Activated naive CD8-positive, alpha-beta T cell (primary cell): ENCODE measurements around the gene UNK.

ENCODE experiments used
- H3K27ac Mint-ChIP-seq: one replicate; pipeline ENCODE4 v1.8.0; 2021; ENCODE audit warnings: mixed read lengths
- H3K27me3 Mint-ChIP-seq: one replicate; pipeline ENCODE4 v1.8.0; 2021; ENCODE audit warnings: mixed read lengths
- H3K36me3 Mint-ChIP-seq: one replicate; pipeline ENCODE4 v1.8.0; 2021; ENCODE audit warnings: mixed read lengths
- H3K4me1 Mint-ChIP-seq: one replicate; pipeline ENCODE4 v1.8.0; 2021; ENCODE audit warnings: low read depth, mixed read lengths
- H3K4me3 Mint-ChIP-seq: one replicate; pipeline ENCODE4 v1.8.0; 2021; ENCODE audit warnings: mild to moderate bottlenecking, mixed read lengths
- H3K9me3 Mint-ChIP-seq: one replicate; pipeline ENCODE4 v1.8.0; 2021; ENCODE audit warnings: low read depth, mixed read lengths

UNK gene

DNA sequence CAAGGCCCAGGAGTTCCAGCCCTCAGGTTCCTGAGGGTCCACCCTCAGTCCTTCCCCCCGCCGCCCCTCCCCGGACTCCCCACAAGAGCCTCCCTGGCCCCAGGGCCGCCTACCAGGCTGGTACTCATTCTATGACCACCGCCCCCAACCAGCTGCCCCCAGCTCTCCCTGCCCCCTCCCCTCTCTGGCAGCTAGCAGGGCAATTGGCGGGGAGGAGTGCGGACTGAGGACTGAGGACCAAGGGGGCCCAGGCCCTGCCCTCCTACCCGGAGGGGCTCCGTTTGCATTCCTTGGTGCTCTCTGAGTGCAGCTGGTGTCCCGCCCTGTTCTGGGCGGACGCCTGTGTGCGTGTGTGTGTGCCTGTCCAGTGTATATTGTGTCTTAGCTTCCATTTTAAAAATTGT is 40.5 kb downstream of the UNK start:
- H3K27me3 Mint-ChIP-seq = no peaks in the 10 kb centered on the region
- H3K27ac Mint-ChIP-seq = peak overlapping the region; percentile 30
- peaks cover 30% of the 10 kb centered on the region for H3K4me1 Mint-ChIP-seq
- no peaks in the 10 kb centered on the region for H3K9me3 Mint-ChIP-seq
- H3K4me3 Mint-ChIP-seq = no peak overlapping the region
- no peaks in the 10 kb centered on the region for H3K36me3 Mint-ChIP-seq

DNA sequence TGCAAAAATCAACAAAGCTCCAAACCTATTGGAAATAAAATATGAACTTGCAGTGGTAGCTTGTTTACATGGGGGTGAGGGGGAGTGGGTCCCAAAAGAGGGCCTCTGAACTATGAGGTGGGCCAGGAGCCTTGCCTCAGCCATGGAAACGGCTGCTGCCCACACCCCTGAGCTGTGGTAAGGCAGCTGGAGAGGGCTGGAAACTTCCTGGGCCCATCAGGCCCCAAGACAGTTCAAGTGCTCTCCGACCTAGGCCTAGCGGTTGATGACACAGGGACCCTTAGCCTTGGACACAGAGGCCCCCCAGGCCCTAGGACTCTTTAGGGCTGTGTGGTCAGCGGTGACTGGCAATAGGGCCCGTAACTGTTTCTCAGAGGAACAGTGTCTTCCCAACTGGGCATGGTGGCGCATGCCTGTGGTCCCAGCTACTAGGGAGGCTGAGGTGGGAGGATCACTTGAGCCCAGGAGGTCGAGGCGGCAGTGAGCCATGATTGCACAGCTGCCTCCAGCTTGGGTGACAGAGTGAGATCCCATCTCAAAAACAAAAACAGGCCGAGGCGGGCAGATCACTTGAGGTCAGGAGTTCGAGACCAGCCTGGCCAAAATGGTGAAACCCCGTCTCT is 41.3 kb downstream of the UNK start:
- H3K36me3 Mint-ChIP-seq = no peaks in the 10 kb centered on the region

DNA sequence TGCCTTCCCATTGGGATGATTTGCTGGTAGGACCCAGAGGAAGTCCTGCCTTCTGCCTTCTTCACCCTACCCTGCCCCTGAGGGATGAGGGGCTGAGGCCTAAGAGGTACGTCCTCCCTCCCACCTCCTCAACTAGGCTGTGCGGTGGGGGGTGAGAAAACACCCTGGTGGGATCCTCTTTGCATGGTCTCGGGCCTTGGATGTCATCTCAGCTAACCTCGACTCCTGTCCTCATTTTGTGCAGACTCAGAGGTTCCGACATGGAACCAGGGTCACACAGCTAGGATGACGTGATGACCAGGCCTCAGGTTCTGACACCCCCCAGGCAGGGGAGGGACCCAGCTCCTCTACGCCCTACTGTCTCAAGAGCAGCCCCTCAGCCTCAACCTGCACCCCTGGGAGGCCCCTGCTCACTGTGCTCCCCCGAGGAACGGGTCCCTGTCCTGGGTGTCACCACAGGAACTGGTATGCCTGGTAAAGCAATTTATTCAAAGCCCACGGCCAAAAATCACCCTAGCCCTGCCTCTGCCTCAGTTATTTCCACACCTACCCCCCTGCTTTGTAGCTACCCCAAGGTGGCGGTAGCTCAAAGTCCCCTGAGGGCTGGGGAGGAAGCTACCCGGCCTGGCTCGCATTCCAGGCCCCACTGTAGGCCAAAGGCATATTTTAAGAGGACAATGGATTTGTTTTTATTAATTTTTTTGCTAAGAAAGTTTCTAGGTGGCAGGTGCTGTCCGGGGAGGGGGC is 42.1 kb downstream of the UNK start:
- peaks cover 23% of the 10 kb centered on the region for H3K4me1 Mint-ChIP-seq
- H3K36me3 Mint-ChIP-seq = no peaks in the 10 kb centered on the region
- no peak overlapping the region for H3K4me3 Mint-ChIP-seq
- H3K27me3 Mint-ChIP-seq = no peaks in the 10 kb centered on the region
- H3K27ac Mint-ChIP-seq = peak overlapping the region; percentile 64
- no peaks in the 10 kb centered on the region for H3K9me3 Mint-ChIP-seq

More for the DNA sequence above, 41.3 kb downstream of the UNK start:
- Mint-ChIP-seq H3K4me1 (peaks cover 30% of the 10 kb centered on the region), H3K4me3 (no peak overlapping the region), H3K27me3 (no peaks in the 10 kb centered on the region), H3K9me3 (no peaks in the 10 kb centered on the region), H3K27ac (no peak overlapping the region)

DNA sequence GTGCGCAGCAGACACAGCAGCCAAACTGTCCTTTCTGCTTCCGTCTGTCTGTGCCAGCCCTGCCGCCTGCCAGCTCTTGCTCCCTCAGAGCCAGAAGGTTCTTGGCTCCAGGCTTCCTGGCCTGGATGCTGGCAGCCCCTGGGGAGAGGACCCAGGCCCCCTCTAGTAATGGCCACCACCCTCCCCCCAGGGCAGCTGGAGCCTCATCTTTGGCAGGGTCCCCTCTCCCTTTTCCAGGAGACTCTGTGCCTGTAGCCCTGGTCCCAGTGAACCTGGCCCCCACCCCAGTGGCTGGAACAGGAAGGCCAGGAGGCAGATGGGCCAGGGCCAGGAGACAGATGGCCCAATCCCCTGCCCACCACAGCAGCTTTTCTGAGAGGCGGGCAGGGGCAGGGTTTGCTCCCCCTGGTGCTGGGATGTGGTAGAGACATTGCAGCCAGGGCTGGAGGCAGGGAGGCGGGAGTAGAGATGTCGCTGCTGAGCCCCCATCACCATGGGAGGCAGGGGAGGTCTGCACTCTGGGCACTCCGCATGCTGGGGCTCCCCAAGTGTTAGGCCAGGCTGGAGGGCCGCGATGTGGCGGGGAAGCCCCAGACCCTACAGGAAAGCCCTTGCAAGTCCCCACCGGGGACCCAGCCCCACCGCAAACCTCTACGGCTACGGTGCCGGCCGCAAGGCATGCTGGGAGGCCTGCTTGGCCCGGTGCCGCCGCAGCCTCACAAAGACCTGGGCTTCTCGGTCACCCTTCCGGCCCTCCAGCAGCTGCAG is 42.9 kb downstream of the UNK start:
- H3K36me3 Mint-ChIP-seq = no peaks in the 10 kb centered on the region

DNA sequence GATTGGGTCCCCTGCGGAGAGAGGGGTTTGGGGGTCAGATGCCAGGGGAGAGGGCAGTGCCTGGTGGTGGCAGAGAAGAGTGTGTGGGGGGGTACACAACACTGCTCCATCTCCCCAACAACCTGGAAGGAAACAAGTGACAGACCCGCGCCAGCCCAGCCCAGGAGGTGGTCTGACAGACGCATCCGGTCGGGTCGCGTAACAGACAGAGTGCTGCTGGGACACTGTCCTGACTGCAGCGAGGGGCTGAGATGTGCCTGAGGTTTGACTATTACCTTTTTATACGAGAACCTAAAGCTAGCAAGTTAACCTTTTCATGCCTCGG is 43.4 kb downstream of the UNK start:
- Mint-ChIP-seq H3K27me3 (no peaks in the 10 kb centered on the region), H3K27ac (peak overlapping the region; percentile 73), H3K36me3 (no peaks in the 10 kb centered on the region), H3K9me3 (no peaks in the 10 kb centered on the region), H3K4me1 (peaks cover 23% of the 10 kb centered on the region), H3K4me3 (no peak overlapping the region)

More for the DNA sequence above, 42.9 kb downstream of the UNK start:
- Mint-ChIP-seq H3K4me1 (peaks cover 22% of the 10 kb centered on the region), H3K4me3 (peak overlapping the region; percentile 40), H3K27ac (peak overlapping the region; percentile 73), H3K27me3 (no peaks in the 10 kb centered on the region), H3K9me3 (no peaks in the 10 kb centered on the region)

DNA sequence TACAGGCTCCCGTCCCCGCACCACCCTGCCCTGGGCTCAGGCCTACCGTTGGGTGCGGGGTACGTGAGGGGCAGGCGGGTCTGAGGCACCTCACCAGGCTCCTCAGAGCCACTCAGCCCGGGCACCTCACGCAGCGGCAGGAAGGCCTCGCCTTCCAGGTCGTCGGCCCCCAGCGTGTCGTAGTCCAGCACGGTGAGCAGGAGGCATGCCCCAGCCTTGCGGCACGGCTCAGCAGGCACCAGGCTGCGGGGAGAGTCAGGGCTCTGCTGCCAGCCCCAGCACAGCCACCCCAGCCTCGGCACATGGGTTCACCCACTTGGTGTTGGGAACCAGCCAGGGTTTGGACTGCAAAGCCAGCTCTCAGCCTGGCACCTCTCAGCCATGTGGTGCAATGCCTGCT is 44.1 kb downstream of the UNK start:
- no peaks in the 10 kb centered on the region for H3K9me3 Mint-ChIP-seq
- H3K36me3 Mint-ChIP-seq = no peaks in the 10 kb centered on the region
- H3K27me3 Mint-ChIP-seq = no peaks in the 10 kb centered on the region
- peaks cover 29% of the 10 kb centered on the region for H3K4me1 Mint-ChIP-seq
- H3K27ac Mint-ChIP-seq = no peak overlapping the region
- no peak overlapping the region for H3K4me3 Mint-ChIP-seq

DNA sequence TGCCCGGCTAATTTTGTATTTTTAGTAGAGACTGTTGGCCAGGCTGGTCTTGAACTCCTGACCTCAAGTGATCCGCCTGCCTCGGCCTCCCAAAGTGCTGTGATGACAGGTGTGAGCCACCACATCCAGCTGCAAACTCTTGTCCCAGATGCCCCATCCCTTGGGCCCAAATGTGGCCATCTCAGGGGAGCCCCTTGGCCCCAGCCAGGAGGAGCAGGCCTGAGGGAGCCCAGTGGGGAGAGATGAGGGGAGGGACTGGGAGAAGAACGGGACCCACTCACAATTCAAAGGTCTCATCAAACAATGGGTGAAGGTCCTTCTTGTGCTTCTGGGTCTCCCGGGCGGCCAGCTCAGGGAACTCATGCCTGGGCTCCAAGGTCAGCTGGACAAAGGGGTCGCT is 45.1 kb downstream of the UNK start:
- peaks cover 36% of the 10 kb centered on the region for H3K4me1 Mint-ChIP-seq
- no peaks in the 10 kb centered on the region for H3K9me3 Mint-ChIP-seq
- H3K36me3 Mint-ChIP-seq = no peaks in the 10 kb centered on the region
- no peaks in the 10 kb centered on the region for H3K27me3 Mint-ChIP-seq
- H3K27ac Mint-ChIP-seq = peak overlapping the region; percentile 41
- H3K4me3 Mint-ChIP-seq = no peak overlapping the region

DNA sequence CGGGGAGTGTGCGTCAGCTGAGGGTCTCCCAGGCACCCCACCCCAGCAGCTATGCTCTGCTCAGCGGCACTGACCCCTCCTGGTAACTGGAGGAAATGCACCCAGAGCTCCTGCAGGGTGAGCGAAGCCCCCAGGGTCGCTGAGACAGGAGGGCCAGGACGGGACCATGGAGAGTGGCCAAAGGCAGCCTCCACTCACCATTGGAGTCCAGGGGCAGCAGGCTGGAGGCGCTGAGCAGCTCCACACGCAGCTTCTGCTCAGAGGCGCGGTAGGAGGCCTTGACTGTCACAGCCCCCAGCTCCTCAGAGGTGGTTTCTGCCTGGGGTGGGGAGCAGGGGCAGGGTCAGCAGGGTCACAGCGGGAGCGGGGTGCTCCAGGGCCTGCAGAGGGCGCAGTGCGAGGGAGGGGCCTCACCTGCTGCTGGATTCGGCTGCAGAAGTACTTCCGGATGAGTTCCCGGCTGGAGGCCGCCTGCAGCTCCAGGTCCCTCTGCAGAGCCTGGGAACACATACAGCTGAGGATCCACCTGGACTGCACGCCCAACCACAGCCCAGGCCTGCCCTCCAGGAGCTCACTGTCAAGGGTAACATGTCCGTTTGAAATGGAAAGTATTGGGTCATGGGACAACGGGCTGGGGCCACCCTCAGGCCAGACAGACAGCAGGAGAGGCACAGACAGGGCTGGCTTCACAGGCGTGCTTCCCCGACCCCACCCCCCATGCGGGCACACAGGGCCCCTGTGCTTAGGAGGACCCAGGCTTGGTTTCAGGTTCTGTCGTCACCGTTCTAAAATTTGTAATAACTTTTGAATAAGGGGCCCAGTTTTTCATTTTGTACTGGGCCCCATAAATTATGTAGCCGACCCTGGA is 45.8 kb downstream of the UNK start:
- H3K36me3 Mint-ChIP-seq = no peaks in the 10 kb centered on the region
- no peak overlapping the region for H3K4me3 Mint-ChIP-seq
- no peaks in the 10 kb centered on the region for H3K9me3 Mint-ChIP-seq

DNA sequence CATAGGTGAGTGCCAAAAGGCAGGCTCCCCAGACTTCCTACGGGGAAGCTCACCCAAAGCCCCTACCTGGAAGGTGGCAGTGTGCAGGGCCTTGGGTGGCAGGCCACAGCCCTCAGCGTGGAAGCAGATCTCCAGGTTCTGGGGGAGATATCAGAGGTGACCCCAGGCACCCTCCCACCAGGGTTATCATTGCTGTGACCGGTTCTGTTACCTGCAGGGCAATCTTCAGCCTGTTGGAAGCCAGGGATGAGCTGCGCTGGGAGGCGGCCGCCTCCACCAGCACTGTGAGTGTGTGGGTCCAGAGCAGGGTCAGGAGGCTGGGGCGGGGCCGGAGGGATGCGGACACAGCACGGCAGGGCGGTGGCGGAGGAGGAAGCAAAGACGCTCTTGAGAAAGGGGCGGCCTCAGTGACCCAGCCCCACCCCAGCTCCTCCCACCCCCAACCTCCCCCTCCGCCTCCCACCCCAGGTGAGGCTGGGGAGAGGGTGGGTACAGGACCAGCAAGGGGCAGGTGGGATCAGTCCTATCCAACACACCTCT is 46.5 kb downstream of the UNK start:
- Mint-ChIP-seq H3K36me3 (no peaks in the 10 kb centered on the region), H3K4me3 (no peak overlapping the region), H3K27me3 (no peaks in the 10 kb centered on the region), H3K9me3 (no peaks in the 10 kb centered on the region), H3K4me1 (peaks cover 42% of the 10 kb centered on the region), H3K27ac (no peak overlapping the region)

More for the DNA sequence above, 45.8 kb downstream of the UNK start:
- H3K27me3 Mint-ChIP-seq = no peaks in the 10 kb centered on the region
- H3K27ac Mint-ChIP-seq = no peak overlapping the region
- peaks cover 38% of the 10 kb centered on the region for H3K4me1 Mint-ChIP-seq

DNA sequence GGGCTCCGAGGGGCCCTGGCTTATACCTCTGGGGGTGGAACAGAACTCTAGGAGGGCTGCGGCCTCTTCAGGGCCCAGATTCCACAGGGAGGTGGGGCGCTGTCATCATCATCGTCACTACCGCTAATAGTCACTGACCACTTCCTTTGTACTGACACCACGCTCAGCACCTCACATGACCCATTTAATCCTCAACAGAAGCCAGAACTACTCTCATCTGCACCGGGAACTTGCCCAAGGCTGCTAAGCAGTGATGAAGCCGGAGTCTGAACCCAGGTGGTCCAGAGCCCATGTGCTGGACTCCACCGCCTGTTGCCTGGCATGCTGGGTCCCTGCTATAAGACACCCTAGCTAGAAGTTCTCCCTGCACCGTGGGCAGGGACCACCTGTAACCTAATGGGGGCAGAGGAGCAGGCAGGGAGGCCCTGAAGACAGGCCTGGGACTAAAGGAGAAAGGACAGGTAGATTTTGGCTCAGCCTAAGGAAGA is 47.6 kb downstream of the UNK start:
- Mint-ChIP-seq H3K4me3 (peak overlapping the region; percentile 71), H3K4me1 (peaks cover 37% of the 10 kb centered on the region), H3K27ac (peak overlapping the region; percentile 88)

DNA sequence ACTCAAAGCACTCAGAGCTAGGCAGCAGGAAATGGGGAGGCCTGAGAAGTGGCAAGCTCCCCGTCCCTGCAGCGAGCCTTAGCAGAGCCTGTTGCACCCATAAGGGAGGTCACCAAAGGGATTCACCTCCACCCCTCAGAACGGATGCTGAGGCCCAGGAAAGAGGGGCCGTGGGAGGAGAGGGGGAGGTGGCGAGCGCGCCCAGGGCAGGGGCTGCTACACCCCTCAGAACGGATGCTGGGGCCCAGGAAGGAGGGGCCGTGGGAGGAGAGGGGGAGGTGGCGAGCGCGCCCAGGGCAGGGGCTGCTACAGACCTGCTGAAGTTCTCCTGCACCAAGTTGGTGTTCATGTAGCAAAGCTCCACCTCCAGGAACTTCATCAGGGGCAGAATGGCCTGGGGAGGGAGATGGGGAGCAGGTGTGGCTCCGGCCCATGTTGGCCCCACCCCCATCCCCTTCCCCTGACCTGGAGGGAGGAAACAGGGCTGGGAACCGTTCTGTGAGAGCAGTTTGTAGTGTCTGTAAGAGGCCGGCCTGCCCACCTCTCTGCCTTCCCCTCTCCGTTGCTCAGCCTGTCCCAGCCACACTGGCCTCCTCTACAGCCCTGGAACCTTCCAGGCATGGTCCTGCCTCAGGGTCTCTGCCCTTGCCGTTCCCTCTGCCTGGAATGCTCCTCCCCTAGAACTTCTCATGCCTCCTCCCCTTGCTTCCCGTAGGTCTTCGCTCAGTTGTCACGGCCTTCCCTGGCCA is 48.2 kb downstream of the UNK start:
- Mint-ChIP-seq H3K36me3 (no peaks in the 10 kb centered on the region), H3K9me3 (no peaks in the 10 kb centered on the region), H3K4me3 (peak overlapping the region; percentile 71), H3K27me3 (no peaks in the 10 kb centered on the region), H3K27ac (peak overlapping the region; percentile 88), H3K4me1 (peaks cover 40% of the 10 kb centered on the region)

More for the DNA sequence above, 47.6 kb downstream of the UNK start:
- no peaks in the 10 kb centered on the region for H3K36me3 Mint-ChIP-seq
- H3K27me3 Mint-ChIP-seq = no peaks in the 10 kb centered on the region
- no peaks in the 10 kb centered on the region for H3K9me3 Mint-ChIP-seq

DNA sequence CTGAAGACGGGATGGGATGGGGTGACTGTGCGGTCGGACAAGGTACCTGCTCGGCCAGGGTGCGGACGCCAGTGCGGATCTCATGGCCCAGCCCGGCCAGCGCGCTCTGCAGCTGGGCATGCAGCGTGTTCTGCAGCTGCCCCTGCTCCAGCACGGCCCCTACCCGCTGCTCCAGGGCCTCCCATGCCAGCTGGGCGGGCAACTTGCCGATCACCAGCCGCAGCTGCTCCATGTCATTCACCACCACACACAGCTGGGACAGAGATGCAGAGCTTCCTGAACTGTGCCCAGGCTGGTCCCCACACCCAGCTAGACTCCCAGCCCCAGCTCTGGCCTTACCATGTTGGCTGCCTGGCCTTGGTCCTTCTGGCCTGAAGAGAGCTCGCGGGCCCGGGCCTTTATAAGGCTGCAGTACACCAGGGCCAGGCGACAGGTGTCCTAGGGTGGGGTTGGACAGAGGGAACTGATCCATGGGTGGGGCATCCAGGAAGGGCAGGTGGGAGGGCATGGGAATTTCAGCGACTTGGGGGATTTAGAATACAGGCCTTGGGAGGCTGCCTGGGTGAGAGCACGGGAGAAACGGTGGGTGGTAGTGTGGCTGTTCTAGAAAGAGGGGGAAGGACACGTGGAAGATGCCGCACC is 49.8 kb downstream of the UNK start:
- no peaks in the 10 kb centered on the region for H3K27me3 Mint-ChIP-seq
- peak overlapping the region; percentile 79 for H3K27ac Mint-ChIP-seq
- no peaks in the 10 kb centered on the region for H3K9me3 Mint-ChIP-seq
- peak overlapping the region; percentile 27 for H3K4me3 Mint-ChIP-seq
- no peaks in the 10 kb centered on the region for H3K36me3 Mint-ChIP-seq
- H3K4me1 Mint-ChIP-seq = peaks cover 39% of the 10 kb centered on the region

DNA sequence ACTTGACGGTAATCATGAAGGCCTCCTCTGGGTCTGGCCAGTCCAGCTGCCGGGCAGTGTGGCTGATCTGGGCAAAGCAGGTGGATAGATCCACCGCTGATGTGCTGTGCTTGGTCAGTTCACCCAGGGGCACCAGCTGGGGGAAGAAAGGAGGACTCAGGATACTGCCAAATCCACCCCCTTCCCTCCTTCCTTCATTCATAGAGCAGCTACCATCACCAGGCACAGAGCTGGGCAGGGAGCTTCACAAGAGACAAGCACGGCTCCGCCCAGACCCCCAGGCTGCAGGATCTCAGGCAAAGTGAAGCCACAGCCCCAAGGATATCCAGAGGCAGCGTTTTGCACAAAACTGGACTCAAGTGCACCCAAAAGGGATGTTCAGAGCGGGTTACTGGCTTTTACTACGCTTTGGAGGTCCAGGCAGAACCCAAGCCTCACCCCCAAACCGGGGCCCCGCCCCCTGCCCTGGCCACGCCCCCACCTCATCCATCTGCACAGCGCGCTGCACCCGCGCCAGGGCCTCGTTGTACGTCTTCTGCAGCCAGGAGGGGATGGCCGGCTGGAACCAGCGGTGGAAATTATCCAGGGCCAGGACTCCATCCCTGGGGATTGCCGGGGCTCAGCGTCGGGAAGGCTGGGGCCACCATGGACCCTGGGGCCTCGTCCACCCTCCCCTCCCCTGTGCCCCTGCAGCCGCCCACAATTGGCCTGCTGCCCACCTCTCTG is 50.5 kb downstream of the UNK start:
- peaks cover 37% of the 10 kb centered on the region for H3K4me1 Mint-ChIP-seq

More for the DNA sequence above, 50.5 kb downstream of the UNK start:
- Mint-ChIP-seq H3K4me3 (peak overlapping the region; percentile 27), H3K36me3 (no peaks in the 10 kb centered on the region), H3K27me3 (no peaks in the 10 kb centered on the region), H3K9me3 (no peaks in the 10 kb centered on the region), H3K27ac (no peak overlapping the region)
